Panc1 (cell line): ENCODE measurements around the gene ERG.

ENCODE experiments used
- POLR2AphosphoS5 ChIP-seq: IDR thresholded peaks from 2 replicates; pipeline ENCODE4 v1.6.1; 2012; ENCODE audit warnings: mild to moderate bottlenecking, low read depth, low read length, moderate library complexity
- SIN3A ChIP-seq: IDR thresholded peaks from 2 replicates; pipeline ENCODE4 v1.6.1; 2012; ENCODE audit warnings: low read depth, mild to moderate bottlenecking, low read length, moderate library complexity, borderline replicate concordance; ENCODE audit not compliant: insufficient read depth
- TCF7L2 ChIP-seq: IDR thresholded peaks from 2 replicates; pipeline ENCODE4 v1.6.1; 2011; ENCODE audit warnings: mild to moderate bottlenecking, low read depth, low read length, inconsistent platforms
- TF ChIP-seq, protein P1 (sequence below): fragments of 450-650 bp; IDR thresholded peaks from 2 replicates; pipeline ENCODE4 v1.5.1; 2017; ENCODE audit warnings: mild to moderate bottlenecking
- TF ChIP-seq, protein P2 (sequence below), 2 experiments: IDR thresholded peaks; 2 replicates each; pipeline ENCODE4 v1.6.1; 2011 to 2012; ENCODE audit warnings: low read depth in 2 of 2, control low read depth in 1 of 2, low read length in 1 of 2, mild to moderate bottlenecking in 1 of 2, moderate library complexity in 1 of 2; ENCODE audit not compliant: insufficient read depth in 1 of 2

DNA sequence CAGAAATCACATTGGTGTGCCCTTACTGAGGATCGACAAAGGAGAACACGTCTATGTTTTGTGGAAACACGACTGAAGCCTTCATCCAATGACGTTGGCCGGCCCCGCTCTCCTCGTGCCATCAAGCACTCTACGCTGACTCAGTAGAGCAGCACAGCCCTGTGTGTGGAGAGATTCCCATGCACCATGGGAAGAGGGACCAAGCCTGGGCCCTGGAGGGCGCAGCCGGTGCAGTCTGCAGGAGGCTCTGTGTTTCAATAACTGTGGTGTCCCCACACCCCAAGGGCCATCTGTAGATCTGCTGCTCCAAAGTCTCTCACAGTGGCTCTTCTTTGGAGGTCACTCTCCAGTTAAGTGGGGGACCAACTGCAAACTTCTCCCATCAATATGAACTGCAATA, 144.0 kb downstream of the ERG start:
- TF ChIP-seq, protein P1, sequence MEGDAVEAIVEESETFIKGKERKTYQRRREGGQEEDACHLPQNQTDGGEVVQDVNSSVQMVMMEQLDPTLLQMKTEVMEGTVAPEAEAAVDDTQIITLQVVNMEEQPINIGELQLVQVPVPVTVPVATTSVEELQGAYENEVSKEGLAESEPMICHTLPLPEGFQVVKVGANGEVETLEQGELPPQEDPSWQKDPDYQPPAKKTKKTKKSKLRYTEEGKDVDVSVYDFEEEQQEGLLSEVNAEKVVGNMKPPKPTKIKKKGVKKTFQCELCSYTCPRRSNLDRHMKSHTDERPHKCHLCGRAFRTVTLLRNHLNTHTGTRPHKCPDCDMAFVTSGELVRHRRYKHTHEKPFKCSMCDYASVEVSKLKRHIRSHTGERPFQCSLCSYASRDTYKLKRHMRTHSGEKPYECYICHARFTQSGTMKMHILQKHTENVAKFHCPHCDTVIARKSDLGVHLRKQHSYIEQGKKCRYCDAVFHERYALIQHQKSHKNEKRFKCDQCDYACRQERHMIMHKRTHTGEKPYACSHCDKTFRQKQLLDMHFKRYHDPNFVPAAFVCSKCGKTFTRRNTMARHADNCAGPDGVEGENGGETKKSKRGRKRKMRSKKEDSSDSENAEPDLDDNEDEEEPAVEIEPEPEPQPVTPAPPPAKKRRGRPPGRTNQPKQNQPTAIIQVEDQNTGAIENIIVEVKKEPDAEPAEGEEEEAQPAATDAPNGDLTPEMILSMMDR: no peak
- TF ChIP-seq POLR2AphosphoS5 (no peak), SIN3A (no peak), TCF7L2 (no peak)
- TF ChIP-seq, protein P2, sequence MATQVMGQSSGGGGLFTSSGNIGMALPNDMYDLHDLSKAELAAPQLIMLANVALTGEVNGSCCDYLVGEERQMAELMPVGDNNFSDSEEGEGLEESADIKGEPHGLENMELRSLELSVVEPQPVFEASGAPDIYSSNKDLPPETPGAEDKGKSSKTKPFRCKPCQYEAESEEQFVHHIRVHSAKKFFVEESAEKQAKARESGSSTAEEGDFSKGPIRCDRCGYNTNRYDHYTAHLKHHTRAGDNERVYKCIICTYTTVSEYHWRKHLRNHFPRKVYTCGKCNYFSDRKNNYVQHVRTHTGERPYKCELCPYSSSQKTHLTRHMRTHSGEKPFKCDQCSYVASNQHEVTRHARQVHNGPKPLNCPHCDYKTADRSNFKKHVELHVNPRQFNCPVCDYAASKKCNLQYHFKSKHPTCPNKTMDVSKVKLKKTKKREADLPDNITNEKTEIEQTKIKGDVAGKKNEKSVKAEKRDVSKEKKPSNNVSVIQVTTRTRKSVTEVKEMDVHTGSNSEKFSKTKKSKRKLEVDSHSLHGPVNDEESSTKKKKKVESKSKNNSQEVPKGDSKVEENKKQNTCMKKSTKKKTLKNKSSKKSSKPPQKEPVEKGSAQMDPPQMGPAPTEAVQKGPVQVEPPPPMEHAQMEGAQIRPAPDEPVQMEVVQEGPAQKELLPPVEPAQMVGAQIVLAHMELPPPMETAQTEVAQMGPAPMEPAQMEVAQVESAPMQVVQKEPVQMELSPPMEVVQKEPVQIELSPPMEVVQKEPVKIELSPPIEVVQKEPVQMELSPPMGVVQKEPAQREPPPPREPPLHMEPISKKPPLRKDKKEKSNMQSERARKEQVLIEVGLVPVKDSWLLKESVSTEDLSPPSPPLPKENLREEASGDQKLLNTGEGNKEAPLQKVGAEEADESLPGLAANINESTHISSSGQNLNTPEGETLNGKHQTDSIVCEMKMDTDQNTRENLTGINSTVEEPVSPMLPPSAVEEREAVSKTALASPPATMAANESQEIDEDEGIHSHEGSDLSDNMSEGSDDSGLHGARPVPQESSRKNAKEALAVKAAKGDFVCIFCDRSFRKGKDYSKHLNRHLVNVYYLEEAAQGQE (IDR thresholded peaks at IDR 0.05; ENCODE audit: insufficient read depth in 1 of 2, low read depth in 2 of 2, low read length in 1 of 2): no peak
